Measurements from ENCODE around the gene LRP4.

GRCh38 chr11:46906609-46907041 lies 11.7 kb downstream of the LRP4 start:
- TF ChIP-seq CTCF (IDR thresholded peaks at IDR 0.05 in 8 of 11, conservative IDR thresholded peaks at IDR 0.05 in 3 of 11) (no peak), POLR2AphosphoS5 (IDR thresholded peaks at IDR 0.05) (peak in 2 of 3 donors; percentile 43 to 69), POLR2A (IDR thresholded peaks at IDR 0.05) (no peak)

Measured in spleen (tissue), 7 donors.